Myocyte (in vitro differentiated cells): ENCODE measurements around the gene EPB41. TPM values are rescaled to one million over a fixed set of nuclear protein-coding genes. Genes with fewer than 3 reads are reported as not detected.
A peak's percentile ranks its signal among the peaks of the same experiment; 100 is the strongest.
"Not testable (repeated sequence)": the region's sequence is repeated elsewhere in the genome, so short reads cannot be mapped to it uniquely, and the experiment has no call there.

Source experiments
- DNase-seq: peaks from one replicate; pipeline ENCODE4 v3.0.0-alpha.2; 2012; ENCODE audit warnings: low read depth
- total RNA-seq: library from RNA; depleted of rRNA; stranded (reverse); fragments of >200 nt; gene quantifications from 2 replicates; pipeline ENCODE4 v1.2.3, GENCODE V29; 2014

Gene EPB41
- total RNA-seq, 1 donor from 2014 or later: 0.32 TPM

- no peak for DNase-seq
Observed at GRCh38 chr1:29125237-29125641, 210.9 kb downstream of the EPB41 start.

- DNase-seq: no peak
Observed at GRCh38 chr1:29125788-29126187, 211.4 kb downstream of the EPB41 start.

GRCh38 chr1:29126198-29126597 lies 211.8 kb downstream of the EPB41 start:
- no peak for DNase-seq

- DNase-seq: no peak
Observed at GRCh38 chr1:29128739-29129138, 214.4 kb downstream of the EPB41 start.

GRCh38 chr1:29129916-29130315 lies 215.5 kb downstream of the EPB41 start:
- no peak for DNase-seq

- DNase-seq: not testable (repeated sequence)
Observed at GRCh38 chr1:29131056-29131455, 216.7 kb downstream of the EPB41 start.

GRCh38 chr1:29133861-29134694 lies 219.7 kb downstream of the EPB41 start:
- DNase-seq: peak; percentile 16

- no peak for DNase-seq
Observed at GRCh38 chr1:29134695-29135028, 220.3 kb downstream of the EPB41 start.

GRCh38 chr1:29136391-29136915 lies 222.1 kb downstream of the EPB41 start:
- no peak for DNase-seq

- DNase-seq: no peak
Observed at GRCh38 chr1:29142714-29143113, 228.3 kb downstream of the EPB41 start.

GRCh38 chr1:29144178-29144577 lies 229.8 kb downstream of the EPB41 start:
- no peak for DNase-seq

- no peak for DNase-seq
Observed at GRCh38 chr1:29145739-29146437, 231.5 kb downstream of the EPB41 start.

GRCh38 chr1:29148656-29149491 lies 234.5 kb downstream of the EPB41 start:
- DNase-seq: no peak

GRCh38 chr1:29150346-29150745 lies 236.0 kb downstream of the EPB41 start:
- DNase-seq: not testable (repeated sequence)

GRCh38 chr1:29152046-29152805 lies 237.9 kb downstream of the EPB41 start:
- DNase-seq: no peak

GRCh38 chr1:29156543-29157268 lies 242.3 kb downstream of the EPB41 start:
- no peak for DNase-seq

- DNase-seq: no peak
Observed at GRCh38 chr1:29157269-29157601, 242.9 kb downstream of the EPB41 start.

- DNase-seq: no peak
Observed at GRCh38 chr1:29159773-29160172, 245.4 kb downstream of the EPB41 start.

- no peak for DNase-seq
Observed at GRCh38 chr1:29162025-29162424, 247.7 kb downstream of the EPB41 start.

- peak; percentile 54 for DNase-seq
Observed at GRCh38 chr1:29162476-29163138, 248.2 kb downstream of the EPB41 start.
